GM23338 (cell line): ENCODE measurements around the gene GPRC5B. TPM values are rescaled to one million over a fixed set of nuclear protein-coding genes. Genes with fewer than 3 reads are reported as not detected.

Experiments used
- ATAC-seq: fragments of 200-7000 bp; cut with Tn5 transposase; 3 replicates; pipeline ENCODE4 v1.9.1; 2020
- DNase-seq: peaks from one replicate; pipeline ENCODE4 v3.0.0-alpha.2; 2015; ENCODE audit warnings: low spot score
- H2AFZ ChIP-seq: fragments of 200-600 bp; sonication (generic); 2 replicates; pipeline ENCODE4 v1.8.0; 2016; ENCODE audit warnings: antibody characterized with exemption, mild to moderate bottlenecking, moderate library complexity
- H3F3A ChIP-seq: fragments of 200-600 bp; sonication (generic); replicated peaks from 2 replicates; pipeline ENCODE4 v1.8.0; 2017; ENCODE audit warnings: antibody characterized with exemption, mixed run types, low read depth
- H3K27ac ChIP-seq: fragments of 200-600 bp; sonication (generic); 2 replicates; pipeline ENCODE4 v1.6.1; 2016; ENCODE audit warnings: low read depth
- H3K27me3 ChIP-seq: fragments of 200-600 bp; sonication (generic); 2 replicates; pipeline ENCODE4 v1.8.0; 2016; ENCODE audit warnings: mild to moderate bottlenecking, mixed run types, moderate library complexity; ENCODE audit not compliant: insufficient read depth
- H3K36me3 ChIP-seq: fragments of 200-600 bp; sonication (generic); 2 replicates; pipeline ENCODE4 v1.8.0; 2016; ENCODE audit warnings: mild to moderate bottlenecking; ENCODE audit not compliant: insufficient read depth
- H3K4me1 ChIP-seq: fragments of 200-600 bp; sonication (generic); 2 replicates; pipeline ENCODE4 v1.8.0; 2016; ENCODE audit warnings: mild to moderate bottlenecking, moderate library complexity; ENCODE audit not compliant: insufficient read depth
- H3K4me2 ChIP-seq: fragments of 200-600 bp; sonication (generic); 2 replicates; pipeline ENCODE4 v1.7.1; 2017; ENCODE audit warnings: mixed run types
- H3K4me3 ChIP-seq: fragments of 200-600 bp; sonication (generic); 2 replicates; pipeline ENCODE4 v1.6.1; 2016; ENCODE audit warnings: mixed run types
- H3K79me2 ChIP-seq: fragments of 200-600 bp; sonication (generic); replicated peaks from 2 replicates; pipeline ENCODE4 v1.8.0; 2017; ENCODE audit warnings: mild to moderate bottlenecking; ENCODE audit not compliant: insufficient read depth
- H3K9me2 ChIP-seq: fragments of 200-600 bp; sonication (generic); 2 replicates; pipeline ENCODE4 v1.8.0; 2017; ENCODE audit not compliant: insufficient read depth
- H4K20me1 ChIP-seq: fragments of 200-600 bp; sonication (generic); replicated peaks from 2 replicates; pipeline ENCODE4 v1.8.0; 2017; ENCODE audit warnings: mild to moderate bottlenecking; ENCODE audit not compliant: insufficient read depth
- H3K27ac Mint-ChIP-seq: 2 replicates; pipeline ENCODE4 v1.8.0; 2020; ENCODE audit warnings: inconsistent platforms, mild to moderate bottlenecking, moderate library complexity, mixed read lengths
- H3K27me3 Mint-ChIP-seq: 3 replicates; pipeline ENCODE4 v1.8.0; 2022; ENCODE audit warnings: low read depth, mild to moderate bottlenecking, moderate library complexity, mixed read lengths, inconsistent platforms; ENCODE audit not compliant: insufficient read depth, poor library complexity
- H3K36me3 Mint-ChIP-seq: 3 replicates; pipeline ENCODE4 v1.8.0; 2021; ENCODE audit warnings: low read depth, mild to moderate bottlenecking, inconsistent platforms, moderate library complexity, mixed read lengths
- H3K4me1 Mint-ChIP-seq: 3 replicates; pipeline ENCODE4 v1.8.0; 2020; ENCODE audit warnings: mild to moderate bottlenecking, inconsistent platforms, mixed read lengths
- H3K4me3 Mint-ChIP-seq: 3 replicates; pipeline ENCODE4 v1.8.0; 2021; ENCODE audit warnings: moderate library complexity, mild to moderate bottlenecking, inconsistent platforms, mixed read lengths
- H3K9me3 Mint-ChIP-seq: 3 replicates; pipeline ENCODE4 v1.8.0; 2020; ENCODE audit warnings: moderate library complexity, mild to moderate bottlenecking, inconsistent platforms, mixed read lengths
- CREB1 ChIP-seq: fragments of 250-450 bp; sonication (Bioruptor Pico); IDR thresholded peaks from 2 replicates; pipeline ENCODE4 v1.5.0; 2020; ENCODE audit warnings: low read depth, mild to moderate bottlenecking, moderate library complexity
- EZH2 ChIP-seq: fragments of 200-600 bp; sonication (generic); IDR thresholded peaks from one replicate; pipeline ENCODE4 v1.8.0; 2017; ENCODE audit warnings: antibody characterized with exemption, mild to moderate bottlenecking, low read depth; ENCODE audit not compliant: unreplicated experiment
- EZH2phosphoT487 ChIP-seq: fragments of 200-600 bp; sonication (generic); IDR thresholded peaks from one replicate; pipeline ENCODE4 v1.8.1; 2018; ENCODE audit warnings: antibody characterized with exemption; ENCODE audit not compliant: unreplicated experiment
- STAT1 ChIP-seq: IDR thresholded peaks from one replicate; pipeline ENCODE4 v1.6.1; 2016; ENCODE audit warnings: antibody characterized with exemption; ENCODE audit not compliant: unreplicated experiment
- polyA plus RNA-seq: library from polyadenylated mRNA; unstranded; fragments of >200 nt; fragmentation: Nextera tagmentation; extraction: Ambion mirVana; gene quantifications from 2 replicates; pipeline ENCODE4 v1.2.1, GENCODE V29; 2016
- total RNA-seq: library from RNA; depleted of rRNA; stranded (reverse); fragments of >200 nt; shearing (Covaris generic); gene quantifications from 2 replicates; pipeline ENCODE4 v1.2.3, GENCODE V29; 2014
- TF ChIP-seq, protein P1 (sequence below), 2 experiments: fragments of 200-600 bp in 1 of 2; sonication (generic) in 1 of 2; conservative IDR thresholded peaks; 2 replicates each; pipeline versions ENCODE4 v1.5.1 to v1.6.1; 2016 to 2017; ENCODE audit warnings: antibody characterized with exemption in 2 of 2, low read depth in 2 of 2, mild to moderate bottlenecking in 2 of 2, moderate library complexity in 1 of 2
- TF ChIP-seq, protein P2 (sequence below): IDR thresholded peaks from one replicate; pipeline ENCODE4 v1.6.1; 2018; ENCODE audit warnings: antibody characterized with exemption; ENCODE audit not compliant: unreplicated experiment

The GPRC5B gene
- total and polyA plus RNA-seq, 2 experiments from 2014 or later, result 70.9 to 82.5 TPM

- peaks cover 30% of the 10 kb centered on the region for H3K4me1 Mint-ChIP-seq
- no peak overlapping the region for H2AFZ ChIP-seq
- no peak overlapping the region for H3K27ac ChIP-seq
These were observed 35.9 kb downstream of the GPRC5B start for GRCh38 chr16:19848756-19849155.

GRCh38 chr16:19846436-19846835 is 38.2 kb downstream of the GPRC5B start:
- H3K36me3 ChIP-seq, result no peaks in the 10 kb centered on the region
- no peak overlapping the region for H3K27ac ChIP-seq
- Mint-ChIP-seq H3K27me3 (peaks cover 3% of the 10 kb centered on the region), H3K4me3 (no peak overlapping the region), H3K9me3 (no peaks in the 10 kb centered on the region), H3K27ac (no peak overlapping the region), H3K36me3 (no peaks in the 10 kb centered on the region), H3K4me1 (peaks cover 15% of the 10 kb centered on the region)
- H3K27me3 ChIP-seq, result no peaks in the 10 kb centered on the region
- DNase-seq (no peak), ATAC-seq (no peak)
- no peak overlapping the region for H3K4me3 ChIP-seq
- no peaks in the 10 kb centered on the region for H4K20me1 ChIP-seq
- H3K4me1 ChIP-seq, result peaks cover 7% of the 10 kb centered on the region
- H3K4me2 ChIP-seq, result no peak overlapping the region
- no peak overlapping the region for H2AFZ ChIP-seq
- no peaks in the 10 kb centered on the region for H3K9me2 ChIP-seq
- no peaks in the 10 kb centered on the region for H3K79me2 ChIP-seq
- no peaks in the 10 kb centered on the region for H3F3A ChIP-seq
- no peak for TF ChIP-seq STAT1
- TF ChIP-seq EZH2, result no peak
- TF ChIP-seq, protein P1, sequence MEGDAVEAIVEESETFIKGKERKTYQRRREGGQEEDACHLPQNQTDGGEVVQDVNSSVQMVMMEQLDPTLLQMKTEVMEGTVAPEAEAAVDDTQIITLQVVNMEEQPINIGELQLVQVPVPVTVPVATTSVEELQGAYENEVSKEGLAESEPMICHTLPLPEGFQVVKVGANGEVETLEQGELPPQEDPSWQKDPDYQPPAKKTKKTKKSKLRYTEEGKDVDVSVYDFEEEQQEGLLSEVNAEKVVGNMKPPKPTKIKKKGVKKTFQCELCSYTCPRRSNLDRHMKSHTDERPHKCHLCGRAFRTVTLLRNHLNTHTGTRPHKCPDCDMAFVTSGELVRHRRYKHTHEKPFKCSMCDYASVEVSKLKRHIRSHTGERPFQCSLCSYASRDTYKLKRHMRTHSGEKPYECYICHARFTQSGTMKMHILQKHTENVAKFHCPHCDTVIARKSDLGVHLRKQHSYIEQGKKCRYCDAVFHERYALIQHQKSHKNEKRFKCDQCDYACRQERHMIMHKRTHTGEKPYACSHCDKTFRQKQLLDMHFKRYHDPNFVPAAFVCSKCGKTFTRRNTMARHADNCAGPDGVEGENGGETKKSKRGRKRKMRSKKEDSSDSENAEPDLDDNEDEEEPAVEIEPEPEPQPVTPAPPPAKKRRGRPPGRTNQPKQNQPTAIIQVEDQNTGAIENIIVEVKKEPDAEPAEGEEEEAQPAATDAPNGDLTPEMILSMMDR (conservative IDR thresholded peaks at IDR 0.05; ENCODE audit: low read depth in 2 of 2), result no peak

More at GRCh38 chr16:19848756-19849155, 35.9 kb downstream of the GPRC5B start:
- H3F3A ChIP-seq, result 0 out of 2 replicates have a peak, but pooled peaks cover 3% of the 10 kb centered on the region
- H3K9me2 ChIP-seq, result no peaks in the 10 kb centered on the region
- no peaks in the 10 kb centered on the region for H3K79me2 ChIP-seq
- H3K4me1 ChIP-seq, result peaks cover 25% of the 10 kb centered on the region
- no peak overlapping the region for H3K4me3 Mint-ChIP-seq
- H3K4me2 ChIP-seq, result no peak overlapping the region
- no peaks in the 10 kb centered on the region for H3K27me3 ChIP-seq
- H3K9me3 Mint-ChIP-seq, result no peaks in the 10 kb centered on the region; the same call in 2 of the 3 replicates
- TF ChIP-seq EZH2phosphoT487 (no peak), CREB1 (CRISPR knock-in tag) (no peak), STAT1 (no peak)
- TF ChIP-seq, protein P2, sequence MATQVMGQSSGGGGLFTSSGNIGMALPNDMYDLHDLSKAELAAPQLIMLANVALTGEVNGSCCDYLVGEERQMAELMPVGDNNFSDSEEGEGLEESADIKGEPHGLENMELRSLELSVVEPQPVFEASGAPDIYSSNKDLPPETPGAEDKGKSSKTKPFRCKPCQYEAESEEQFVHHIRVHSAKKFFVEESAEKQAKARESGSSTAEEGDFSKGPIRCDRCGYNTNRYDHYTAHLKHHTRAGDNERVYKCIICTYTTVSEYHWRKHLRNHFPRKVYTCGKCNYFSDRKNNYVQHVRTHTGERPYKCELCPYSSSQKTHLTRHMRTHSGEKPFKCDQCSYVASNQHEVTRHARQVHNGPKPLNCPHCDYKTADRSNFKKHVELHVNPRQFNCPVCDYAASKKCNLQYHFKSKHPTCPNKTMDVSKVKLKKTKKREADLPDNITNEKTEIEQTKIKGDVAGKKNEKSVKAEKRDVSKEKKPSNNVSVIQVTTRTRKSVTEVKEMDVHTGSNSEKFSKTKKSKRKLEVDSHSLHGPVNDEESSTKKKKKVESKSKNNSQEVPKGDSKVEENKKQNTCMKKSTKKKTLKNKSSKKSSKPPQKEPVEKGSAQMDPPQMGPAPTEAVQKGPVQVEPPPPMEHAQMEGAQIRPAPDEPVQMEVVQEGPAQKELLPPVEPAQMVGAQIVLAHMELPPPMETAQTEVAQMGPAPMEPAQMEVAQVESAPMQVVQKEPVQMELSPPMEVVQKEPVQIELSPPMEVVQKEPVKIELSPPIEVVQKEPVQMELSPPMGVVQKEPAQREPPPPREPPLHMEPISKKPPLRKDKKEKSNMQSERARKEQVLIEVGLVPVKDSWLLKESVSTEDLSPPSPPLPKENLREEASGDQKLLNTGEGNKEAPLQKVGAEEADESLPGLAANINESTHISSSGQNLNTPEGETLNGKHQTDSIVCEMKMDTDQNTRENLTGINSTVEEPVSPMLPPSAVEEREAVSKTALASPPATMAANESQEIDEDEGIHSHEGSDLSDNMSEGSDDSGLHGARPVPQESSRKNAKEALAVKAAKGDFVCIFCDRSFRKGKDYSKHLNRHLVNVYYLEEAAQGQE, result no peak
- H3K36me3 Mint-ChIP-seq, result no peaks in the 10 kb centered on the region
- H3K27me3 Mint-ChIP-seq, result peaks cover 8% of the 10 kb centered on the region
- no peak overlapping the region for H3K27ac Mint-ChIP-seq
- H3K36me3 ChIP-seq, result no peaks in the 10 kb centered on the region
- no peak overlapping the region for H3K4me3 ChIP-seq
- no peak for DNase-seq
- ATAC-seq, result no peak
- H4K20me1 ChIP-seq, result no peaks in the 10 kb centered on the region
